Retina (tissue), 1 donor: Measurements from ENCODE around the gene GJD3.

ENCODE experiments used
- DNase-seq: peaks from one replicate; pipeline ENCODE4 v3.0.0-alpha.2; 2016

The GJD3 gene

GRCh38 chr17:40338058-40338457 lies 26.5 kb downstream of the GJD3 start:
- no peak for DNase-seq

- no peak for DNase-seq
Observed at GRCh38 chr17:40337351-40337750, 27.2 kb downstream of the GJD3 start.

GRCh38 chr17:40335620-40336019 lies 28.9 kb downstream of the GJD3 start:
- no peak for DNase-seq

GRCh38 chr17:40333781-40334448 lies 30.6 kb downstream of the GJD3 start:
- DNase-seq: no peak

- no peak for DNase-seq
Observed at GRCh38 chr17:40331743-40332641, 32.5 kb downstream of the GJD3 start.

GRCh38 chr17:40330850-40331470 lies 33.6 kb downstream of the GJD3 start:
- no peak for DNase-seq

GRCh38 chr17:40329839-40330794 lies 34.4 kb downstream of the GJD3 start:
- DNase-seq: no peak

- DNase-seq: no peak
Observed at GRCh38 chr17:40328386-40328766, 36.2 kb downstream of the GJD3 start.

GRCh38 chr17:40327735-40328385 lies 36.7 kb downstream of the GJD3 start:
- DNase-seq: no peak

- no peak for DNase-seq
Observed at GRCh38 chr17:40327244-40327729, 37.2 kb downstream of the GJD3 start.

- no peak for DNase-seq
Observed at GRCh38 chr17:40326832-40327199, 37.7 kb downstream of the GJD3 start.

- DNase-seq: no peak
Observed at GRCh38 chr17:40326014-40326831, 38.3 kb downstream of the GJD3 start.

- DNase-seq: no peak
Observed at GRCh38 chr17:40325156-40326013, 39.2 kb downstream of the GJD3 start.

- DNase-seq: no peak
Observed at GRCh38 chr17:40323391-40324381, 40.9 kb downstream of the GJD3 start.

- DNase-seq: peak; percentile 75
Observed at GRCh38 chr17:40322358-40323315, 41.9 kb downstream of the GJD3 start.

- DNase-seq: no peak
Observed at GRCh38 chr17:40321961-40322357, 42.6 kb downstream of the GJD3 start.

- no peak for DNase-seq
Observed at GRCh38 chr17:40321524-40321929, 43.0 kb downstream of the GJD3 start.
